G401.6 (cell line): ENCODE results near the gene PC.

Experiments used
- FAIRE-seq: peaks from 2 replicates; lab custom pipeline; 2012; peaks lifted over from hg19 to GRCh38; lab: Jason Lieb, UNC

The PC gene

DNA sequence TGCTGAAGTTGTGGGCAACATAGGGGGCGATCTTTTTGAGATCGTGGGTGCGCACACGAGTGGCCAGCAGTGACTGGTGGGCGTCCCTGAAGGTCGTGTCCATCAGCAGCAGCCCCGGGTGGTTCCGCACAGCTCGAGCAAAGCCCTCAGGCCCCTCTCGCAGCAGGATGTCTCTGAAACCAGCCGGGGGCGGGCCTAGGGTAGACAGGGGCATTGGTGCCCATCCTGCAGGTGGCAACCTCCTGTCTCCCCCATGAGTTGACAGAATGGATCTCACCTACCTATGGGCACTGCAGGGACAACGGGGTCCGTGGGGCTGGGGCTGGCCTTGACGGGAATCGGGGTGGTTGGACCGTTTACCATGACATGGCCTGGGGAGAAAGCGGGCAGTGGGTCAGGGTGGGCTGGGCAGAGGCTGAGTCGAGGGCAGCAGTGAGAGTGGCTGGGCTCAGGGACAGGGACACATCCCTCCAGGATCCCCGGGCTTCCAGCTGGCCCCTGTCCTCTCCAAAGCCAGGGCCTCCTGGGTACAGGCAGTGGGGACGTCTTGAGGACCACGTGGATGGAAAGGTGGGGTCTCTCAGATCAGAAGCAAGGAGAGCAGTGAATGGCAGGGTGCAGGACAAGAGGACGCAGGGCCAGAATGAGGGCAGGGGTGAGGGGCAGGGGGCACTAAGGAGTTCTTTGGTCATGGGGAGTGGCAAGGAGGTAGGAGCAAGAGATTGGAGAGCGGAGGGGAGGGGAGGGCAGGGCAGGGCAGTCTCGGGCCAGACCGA, 105.5 kb downstream of the PC start:
- no peak for FAIRE-seq

DNA sequence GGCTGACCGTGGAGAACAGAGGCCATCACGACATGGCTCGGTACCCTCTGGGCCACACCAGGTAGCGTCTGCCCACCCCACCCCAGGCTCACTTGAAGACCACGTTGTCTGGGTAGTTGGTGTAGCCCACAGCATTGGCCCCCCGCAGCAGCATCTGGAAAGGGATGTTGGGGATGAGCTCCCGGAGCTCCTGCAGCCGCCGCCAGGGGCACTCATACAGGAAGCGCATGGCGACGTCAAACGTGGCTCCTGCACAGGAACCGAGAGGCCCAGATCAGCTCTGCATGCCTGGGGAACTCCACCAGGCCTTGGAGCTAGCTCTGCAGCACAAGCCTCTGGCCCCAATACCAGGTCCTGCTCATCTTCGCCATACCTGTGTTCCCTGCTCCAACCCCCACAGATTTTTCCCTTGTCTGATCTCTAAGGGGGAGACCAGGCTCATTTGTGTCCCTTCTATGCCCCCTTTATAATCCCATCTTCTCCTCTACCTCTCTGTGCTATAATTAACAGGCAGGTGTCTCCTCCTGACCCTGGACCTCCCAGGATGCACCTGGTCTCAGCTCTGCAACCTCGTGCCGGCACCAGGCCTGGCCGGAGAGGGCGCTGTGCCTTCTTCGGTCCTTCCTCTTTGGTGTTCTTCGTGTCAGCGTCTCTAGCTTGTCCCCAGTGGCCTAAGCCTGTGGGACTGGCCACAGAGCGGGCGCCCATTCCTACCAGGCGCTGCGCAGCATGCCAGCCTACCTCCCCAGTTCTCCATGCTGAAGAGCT, 106.3 kb downstream of the PC start:
- no peak for FAIRE-seq

DNA sequence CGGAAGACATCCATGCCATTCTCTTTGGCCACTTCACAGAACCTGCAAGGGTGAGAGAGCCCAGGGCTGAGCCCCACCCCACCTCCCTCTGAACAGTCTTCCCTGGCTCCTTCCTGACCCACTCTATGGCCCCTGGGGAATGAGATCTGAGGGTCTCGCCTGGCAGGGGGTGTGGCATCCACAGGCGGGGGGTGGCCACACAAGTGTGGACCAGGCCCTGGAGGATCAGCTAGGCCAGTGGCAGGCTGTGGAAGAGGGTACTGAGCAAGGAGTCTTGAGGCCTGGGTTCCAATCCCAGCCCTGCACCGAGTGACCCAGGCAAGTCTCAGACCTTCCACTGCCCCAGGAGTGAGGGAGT, 107.0 kb downstream of the PC start:
- no peak for FAIRE-seq

DNA sequence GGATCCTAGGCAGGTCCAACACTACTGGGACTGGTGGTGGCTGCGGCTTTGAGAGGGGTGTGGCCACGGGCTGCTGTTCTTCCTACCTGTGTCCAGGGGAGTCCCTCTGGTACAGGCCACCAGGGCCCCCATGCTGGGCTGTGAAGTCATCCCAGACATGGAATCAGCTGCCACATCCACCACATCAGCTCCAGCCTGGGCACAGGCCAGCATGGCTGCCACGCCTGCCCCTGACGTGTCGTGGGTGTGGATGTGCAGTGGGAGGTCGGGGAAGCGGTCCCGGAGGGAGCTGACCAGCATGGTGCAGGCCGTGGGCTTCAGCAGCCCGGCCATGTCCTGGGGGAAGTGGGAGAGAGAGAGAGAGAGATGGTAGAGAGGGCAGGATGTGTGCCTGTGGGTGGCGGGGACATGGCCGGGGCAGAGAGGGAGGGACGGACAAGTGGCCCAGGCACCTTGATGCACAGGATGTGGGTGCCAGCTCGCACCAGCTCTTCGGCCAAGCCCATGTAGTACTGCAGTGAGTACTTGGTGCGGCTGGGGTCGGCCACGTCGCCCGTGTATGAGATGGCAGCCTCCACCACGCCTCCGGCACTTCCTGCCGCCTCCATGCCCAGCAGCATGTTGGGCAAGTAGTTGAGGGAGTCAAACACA, 107.5 kb downstream of the PC start:
- FAIRE-seq, result no peak

DNA sequence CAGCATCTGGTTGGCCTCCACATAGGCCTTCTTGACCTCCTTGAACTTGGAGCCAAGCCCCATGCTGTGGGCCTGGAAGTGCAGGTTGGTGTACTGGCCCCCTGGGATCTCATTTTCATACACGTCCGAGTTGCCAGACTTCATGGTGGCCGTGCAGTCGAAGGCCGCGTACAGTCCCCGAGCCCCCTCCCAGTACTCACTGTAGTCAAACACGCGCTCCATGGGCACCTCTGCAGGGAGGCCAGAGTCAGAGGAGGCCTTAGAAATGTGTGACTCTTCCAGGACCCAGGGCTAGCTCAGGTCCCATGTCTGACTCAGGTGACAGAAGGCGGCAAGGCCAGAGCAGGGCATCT, 108.0 kb downstream of the PC start:
- no peak for FAIRE-seq

DNA sequence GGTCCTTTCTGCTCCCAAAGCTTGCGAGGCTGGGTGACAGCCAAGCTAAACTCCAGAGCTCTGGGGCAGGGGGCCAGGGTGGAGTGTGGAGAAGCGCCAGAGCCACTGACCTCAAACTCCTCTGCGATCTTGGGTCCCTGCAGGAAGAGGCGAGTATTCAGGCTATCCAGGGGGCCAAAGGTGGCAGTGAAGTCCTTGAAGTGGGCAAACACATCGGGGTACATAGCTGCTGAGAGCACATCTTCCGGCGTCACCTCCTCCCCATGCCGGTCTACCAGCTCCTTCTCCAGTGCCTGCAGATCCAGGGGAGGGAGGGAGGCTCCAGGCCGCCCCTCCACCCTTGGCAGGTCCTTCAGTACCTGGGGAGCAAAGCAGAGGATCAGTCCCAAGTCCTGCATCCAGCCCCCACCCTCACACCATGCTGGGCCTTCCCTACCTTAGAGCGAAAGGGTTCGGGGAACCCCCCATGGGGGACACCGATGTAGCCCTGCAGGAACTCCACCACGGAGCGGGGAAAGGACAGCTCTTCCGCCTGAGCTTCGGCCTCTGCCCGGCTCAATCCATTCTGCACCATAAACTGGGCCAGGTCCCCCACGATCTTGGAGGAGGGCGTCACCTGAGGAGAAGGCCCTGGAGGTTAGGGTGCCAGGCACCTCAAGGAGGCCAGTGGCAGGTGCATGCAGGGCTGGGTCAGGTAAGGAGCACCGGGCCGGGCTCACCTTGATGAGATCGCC, 108.5 kb downstream of the PC start:
- FAIRE-seq, result no peak

DNA sequence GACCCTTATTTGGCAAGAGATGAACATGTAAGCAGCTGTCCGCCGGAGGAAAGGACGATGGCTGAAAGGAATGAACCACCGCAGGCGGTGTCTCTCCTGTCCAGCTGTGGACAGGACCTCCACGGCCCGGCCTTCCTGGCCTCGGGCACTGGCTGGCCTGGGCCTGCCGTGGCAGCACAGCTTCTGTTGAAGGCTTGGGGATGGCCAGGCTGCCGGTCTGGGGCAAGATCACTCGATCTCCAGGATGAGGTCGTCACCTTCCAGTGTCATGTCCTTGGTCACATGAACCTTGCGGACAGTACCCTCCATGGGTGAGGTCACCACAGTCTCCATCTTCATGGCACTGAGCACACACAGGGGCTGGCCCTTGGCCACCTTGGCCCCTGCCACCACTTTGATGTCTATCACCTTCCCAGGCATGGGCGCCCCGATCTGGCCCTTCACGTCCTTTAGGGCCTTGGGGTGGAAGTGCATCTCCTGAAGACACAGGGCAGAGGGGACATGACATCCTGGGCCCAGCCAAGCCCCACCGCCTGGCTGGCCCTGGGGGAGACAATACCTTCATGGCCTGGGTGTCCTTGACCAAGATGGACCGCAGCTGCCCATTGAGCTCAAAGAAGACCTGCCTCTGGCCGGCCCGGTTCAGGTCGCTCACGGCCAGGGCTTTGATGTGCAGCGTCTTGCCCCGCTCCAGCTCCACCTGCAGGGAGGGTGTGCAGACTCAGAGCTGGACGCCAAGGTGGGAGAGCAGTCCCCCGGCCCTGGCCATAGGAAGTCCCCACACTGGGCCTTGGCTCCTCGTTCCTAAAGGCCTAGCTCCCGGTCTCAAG, 109.3 kb downstream of the PC start:
- FAIRE-seq, result no peak

DNA sequence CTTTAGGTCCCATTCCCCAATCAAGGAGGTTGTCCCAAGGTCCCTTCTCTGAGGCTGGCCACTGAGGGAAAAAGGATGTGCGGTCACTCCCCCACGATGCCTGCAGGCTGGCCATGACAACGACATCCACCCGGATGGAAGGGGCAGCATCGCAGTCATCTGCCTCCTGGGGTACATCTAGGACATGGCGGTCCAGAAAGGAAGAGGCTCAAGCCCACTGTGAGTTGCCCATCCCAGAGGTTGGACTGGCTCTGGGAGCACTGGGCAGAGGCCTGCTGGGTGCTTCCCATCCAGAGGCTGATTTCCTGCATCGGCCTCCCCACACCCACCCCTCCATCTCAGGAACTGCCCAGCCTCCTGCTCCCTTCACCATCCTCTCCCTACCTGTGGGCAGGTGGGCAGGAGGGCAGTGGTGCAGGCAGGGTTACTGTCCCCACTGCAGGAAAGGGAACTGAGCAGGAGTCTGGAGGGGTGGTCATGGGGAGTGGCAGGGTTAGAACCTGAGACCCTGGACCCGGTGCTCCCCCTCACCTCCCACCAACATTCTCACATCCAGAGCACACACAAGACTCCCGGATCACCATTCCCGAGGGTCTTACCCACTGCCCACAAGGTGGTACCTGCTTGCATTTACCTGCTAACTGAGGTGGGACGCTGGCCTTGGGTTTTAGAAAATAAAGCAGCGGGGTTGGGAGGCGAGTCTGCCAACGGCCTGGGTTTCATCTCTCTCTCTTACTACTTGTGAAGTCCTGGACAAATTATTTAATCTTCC, 110.5 kb downstream of the PC start:
- FAIRE-seq, result no peak

DNA sequence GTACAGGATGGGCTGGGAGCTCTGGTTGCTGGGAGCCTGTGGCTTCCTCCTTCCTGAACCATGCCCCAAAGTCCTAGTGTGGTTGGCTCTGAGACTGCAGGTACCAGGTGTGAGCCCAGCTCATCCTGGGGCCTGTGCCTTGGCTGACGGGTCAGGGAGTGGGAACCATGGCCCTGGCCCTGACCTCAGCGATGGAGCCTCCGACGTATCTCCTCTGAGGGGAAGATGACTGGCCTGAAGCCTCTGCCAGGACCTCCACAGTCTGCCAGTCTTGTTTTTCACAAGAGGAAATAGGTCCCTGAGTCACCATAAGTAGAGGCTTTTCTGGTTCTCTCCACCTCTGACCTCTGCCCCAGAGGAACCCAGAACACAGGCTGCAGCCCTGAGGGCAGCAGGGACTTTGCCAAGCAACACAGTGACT, 111.5 kb downstream of the PC start:
- no peak for FAIRE-seq

DNA sequence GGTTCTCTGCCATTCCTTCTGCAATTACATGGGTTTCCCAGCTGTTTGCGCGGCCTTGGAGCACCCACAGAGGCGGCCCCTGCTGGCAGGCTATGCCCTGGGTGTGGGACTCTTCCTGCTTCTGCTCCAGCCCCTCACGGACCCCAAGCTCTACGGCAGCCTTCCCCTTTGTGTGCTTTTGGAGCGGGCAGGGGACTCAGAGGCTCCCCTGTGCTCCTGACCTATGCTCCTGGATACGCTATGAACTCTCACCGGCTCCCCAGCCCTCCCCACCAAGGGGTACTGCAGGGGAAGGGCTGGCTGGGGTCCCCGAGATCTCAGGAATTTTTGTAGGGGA, 112.3 kb downstream of the PC start:
- FAIRE-seq, result no peak

DNA sequence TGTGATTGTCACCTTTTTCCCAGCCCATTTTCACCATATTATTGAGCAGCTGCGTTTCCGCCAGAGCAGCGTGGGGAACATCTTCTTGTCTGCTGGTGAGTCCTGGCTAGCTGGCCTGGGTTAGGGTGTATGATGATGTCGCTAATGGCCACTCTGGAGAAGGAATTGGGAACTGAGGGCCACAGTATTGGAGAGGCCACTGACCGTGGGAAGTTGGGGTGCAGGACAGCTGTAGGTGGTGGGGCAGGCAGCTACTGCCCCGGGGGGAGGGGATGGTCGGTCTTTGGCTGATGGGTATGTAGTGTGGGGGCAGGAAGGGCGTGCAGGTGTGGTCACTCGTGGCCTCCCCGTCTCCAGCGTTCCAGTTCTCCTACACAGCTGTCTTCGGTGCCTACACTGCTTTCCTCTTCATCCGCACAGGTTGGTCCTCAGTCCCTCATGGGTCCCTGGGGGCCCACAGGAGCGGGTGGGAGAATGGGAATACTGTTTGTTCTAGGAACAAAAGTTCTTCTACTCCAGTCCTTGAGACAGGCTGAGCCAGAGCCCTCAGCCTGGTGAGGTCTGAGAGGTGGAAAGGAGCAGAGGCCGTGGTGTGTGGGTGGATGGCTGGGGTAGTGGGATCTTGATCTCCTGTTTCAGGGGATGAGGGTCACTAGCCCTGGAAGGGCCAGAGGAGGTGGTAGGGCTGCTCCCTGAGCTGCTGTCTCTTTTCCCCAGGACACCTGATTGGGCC, 112.9 kb downstream of the PC start:
- FAIRE-seq, result no peak

DNA sequence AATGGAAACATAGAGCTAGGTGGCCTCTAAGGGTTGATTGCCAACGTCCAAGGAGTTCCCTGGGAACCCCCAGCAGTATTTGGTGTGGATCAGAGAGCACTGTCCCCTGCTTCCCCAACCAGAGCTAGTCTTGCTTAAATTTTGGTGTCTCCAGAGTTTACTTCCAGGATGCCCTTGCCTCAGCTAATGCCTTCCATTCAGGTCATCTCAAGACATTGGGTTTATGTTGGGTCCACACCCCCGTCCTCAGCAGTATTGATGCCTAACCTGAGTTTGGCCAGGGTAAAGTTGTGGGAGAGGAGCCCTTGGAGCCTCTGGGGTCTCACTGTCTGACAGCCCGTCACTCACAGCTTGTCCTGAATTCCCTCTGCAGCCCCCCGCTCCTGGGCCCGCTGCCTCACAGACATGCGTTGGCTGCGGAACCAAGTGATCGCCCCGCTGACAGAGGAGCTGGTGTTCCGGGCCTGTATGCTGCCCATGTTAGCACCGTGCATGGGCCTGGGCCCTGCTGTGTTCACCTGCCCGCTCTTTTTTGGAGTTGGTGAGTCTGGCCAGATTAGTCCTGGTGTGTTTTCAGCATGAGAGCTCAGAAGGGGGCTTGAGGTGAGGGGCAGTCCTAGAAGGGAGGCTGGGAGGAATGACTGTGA, 113.6 kb downstream of the PC start:
- FAIRE-seq, result no peak

DNA sequence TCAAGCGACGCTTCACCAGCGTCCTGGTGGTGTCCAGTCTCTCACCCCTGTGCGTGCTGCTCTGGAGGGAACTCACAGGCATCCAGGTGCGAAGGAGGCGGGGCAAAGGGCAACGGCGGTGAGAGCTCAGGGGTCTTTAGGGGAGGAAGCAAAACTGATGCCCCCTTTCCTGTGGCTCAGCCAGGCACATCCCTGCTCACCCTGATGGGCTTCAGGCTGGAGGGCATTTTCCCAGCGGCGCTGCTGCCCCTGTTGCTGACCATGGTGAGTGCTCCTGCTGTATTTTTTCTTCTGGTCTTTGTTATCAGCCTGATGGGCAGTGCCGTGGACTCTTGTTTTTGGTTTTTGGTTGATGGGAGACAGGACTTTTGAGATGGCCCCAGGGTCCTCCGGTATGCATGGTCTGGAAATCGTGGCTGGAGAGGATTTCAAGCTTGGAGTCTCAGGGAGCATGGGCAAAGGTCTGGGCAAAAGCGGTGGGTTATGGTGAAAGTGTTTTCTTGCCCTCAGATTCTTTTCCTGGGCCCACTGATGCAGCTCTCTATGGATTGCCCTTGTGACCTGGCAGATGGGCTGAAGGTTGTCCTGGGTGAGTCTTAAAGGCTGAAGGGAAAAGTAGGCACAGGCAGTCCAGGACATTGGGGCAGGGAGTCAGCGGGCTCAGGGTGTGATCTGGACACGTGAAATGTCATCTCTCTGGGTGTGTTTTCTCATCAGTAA, 114.2 kb downstream of the PC start:
- no peak for FAIRE-seq

DNA sequence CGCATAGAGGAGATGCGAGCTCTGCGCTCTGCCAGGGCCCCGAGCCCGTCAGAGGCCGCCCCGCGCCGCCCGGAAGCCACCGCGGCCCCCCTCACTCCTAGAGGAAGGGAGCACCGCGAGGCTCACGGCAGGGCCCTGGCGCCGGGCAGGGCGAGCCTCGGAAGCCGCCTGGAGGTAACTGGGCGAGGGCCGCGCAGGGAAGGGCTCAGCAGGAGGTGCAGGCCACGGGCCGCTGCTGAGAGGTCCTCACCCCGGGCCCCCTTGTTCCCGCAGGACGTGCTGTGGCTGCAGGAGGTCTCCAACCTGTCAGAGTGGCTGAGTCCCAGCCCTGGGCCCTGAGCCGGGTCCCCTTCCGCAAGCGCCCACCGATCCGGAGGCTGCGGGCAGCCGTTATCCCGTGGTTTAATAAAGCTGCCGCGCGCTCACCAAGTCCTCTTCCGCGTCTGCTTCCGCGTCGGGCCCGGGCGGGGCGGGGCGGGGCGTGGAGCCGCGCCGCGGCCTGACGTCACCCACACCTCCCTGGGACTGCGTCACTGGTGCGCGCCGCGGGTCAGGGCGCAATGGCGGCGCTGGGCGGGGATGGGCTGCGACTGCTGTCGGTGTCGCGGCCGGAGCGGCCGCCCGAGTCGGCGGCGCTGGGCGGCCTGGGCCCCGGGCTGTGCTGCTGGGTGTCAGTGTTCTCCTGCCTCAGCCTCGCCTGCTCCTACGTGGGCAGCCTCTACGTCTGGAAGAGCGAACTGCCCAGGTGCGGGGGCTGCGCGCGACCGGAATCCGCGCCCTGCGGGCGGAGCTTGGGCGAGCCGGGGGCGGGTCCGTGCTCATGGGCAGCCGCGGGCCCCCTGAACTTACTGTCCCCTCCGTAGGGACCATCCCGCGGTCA, 115.0 kb downstream of the PC start, which contains the start of gene RCE1:
Gene RCE1, plus strand, starts transcription at position 546 of the 880 bp plus-strand sequence. Its CDS starts 15 bp downstream, at position 561.
- FAIRE-seq, result no peak

DNA sequence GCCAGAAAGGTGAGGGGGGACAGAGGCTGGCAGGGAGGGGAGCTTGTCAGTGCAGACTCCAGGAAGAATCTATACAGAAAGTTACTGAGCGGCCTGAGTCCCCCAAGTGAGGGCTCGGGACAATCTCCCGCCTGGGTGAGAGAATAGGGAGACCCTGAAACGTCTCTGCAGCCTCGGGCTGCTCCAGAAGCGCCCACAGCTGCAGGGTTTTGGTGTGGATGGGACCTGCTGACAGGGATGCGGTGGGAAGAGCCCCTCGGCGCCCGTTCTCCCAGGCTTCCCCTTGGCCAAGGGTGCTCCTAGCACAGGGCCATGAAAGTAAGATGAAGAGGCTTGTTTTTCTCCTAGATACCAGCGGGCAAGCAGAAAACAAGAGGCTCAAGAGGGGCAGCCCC, 115.7 kb downstream of the PC start:
- no peak for FAIRE-seq

DNA sequence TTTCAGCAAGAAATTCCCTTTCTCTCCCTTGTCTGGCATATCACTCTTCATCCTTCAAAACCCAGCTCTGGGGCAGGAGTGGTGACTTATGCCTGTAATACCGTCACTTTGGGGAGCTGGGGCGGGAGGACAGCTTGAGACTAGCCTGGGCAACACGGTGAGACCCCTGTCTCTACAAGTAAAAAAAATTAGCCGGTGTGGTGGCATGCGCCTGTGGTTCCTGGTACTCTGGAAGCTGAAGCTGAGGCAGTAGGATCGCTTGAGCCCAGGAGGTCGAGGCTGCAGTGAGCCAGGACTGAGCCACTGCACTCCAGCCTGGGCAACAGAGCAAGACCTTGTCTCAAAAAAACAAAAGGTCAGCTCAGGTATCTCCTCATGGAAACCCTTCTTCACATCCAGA, 116.3 kb downstream of the PC start:
- FAIRE-seq, result no peak

DNA sequence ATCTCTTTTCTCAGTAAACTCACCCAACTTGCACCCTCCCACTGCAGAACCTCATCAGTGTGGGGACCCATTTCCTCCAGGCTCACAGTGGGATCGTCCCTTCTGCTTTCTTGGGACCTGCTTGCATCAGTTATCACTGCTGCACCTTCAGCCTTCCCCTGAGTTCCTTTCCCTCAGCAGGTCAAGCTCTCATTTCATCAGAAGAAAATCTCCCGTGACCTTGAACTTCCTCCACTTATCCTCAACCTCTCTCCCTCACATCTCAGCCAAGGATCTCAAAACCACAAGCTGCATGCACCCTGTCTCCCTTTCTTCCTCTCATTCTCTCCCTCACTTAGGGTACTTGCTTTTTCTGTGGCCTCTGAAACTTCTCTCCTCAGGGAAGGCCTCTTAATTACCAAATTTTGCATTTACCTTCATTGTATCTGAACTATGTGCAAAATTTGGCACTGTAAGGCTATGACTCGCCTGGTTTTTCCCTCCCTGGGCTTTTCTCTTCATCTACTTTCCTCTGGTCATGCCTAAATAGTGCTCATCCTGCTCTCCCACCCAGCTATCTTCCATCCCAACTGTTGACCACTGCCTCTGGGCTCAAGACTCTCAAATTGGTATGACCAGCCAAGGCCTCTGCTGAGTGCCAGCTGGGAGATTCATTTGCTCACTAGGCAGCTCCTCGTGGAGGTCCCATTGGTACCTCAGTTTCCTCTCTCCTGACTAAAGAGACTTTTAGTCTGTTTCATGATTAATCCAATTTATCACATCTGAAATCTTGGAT, 117.7 kb downstream of the PC start:
- FAIRE-seq, result no peak
